Activated CD8-positive, alpha-beta memory T cell treated with anti-CD3 and anti-CD28 coated beads, Interleukin-2, amount 50 U/mL, for 24 hours (primary cell): Measurements from ENCODE around the gene THAP11.

Experiments
- DNase-seq: peaks from one replicate; pipeline ENCODE4 v3.0.0-alpha.2; 2020; ENCODE audit errors: extremely low read depth

Gene THAP11

GRCh38 chr16:67841816-67842508 lies at the start of gene THAP11:
Gene THAP11 (plus strand): TSS chr16:67842320. CDS start chr16:67842555, 235 bp downstream.
- peak; percentile 92 for DNase-seq

- no peak for DNase-seq
These were observed 45.9 kb upstream of the THAP11 start for GRCh38 chr16:67796099-67796718.

GRCh38 chr16:67800338-67800926 lies 41.7 kb upstream of the THAP11 start:
- DNase-seq, result no peak

- DNase-seq, result no peak
These were observed 40.9 kb upstream of the THAP11 start for GRCh38 chr16:67801241-67801640.

- DNase-seq, result no peak
These were observed 40.2 kb upstream of the THAP11 start for GRCh38 chr16:67801883-67802282.

GRCh38 chr16:67803894-67804293 lies 38.2 kb upstream of the THAP11 start:
- DNase-seq, result no peak

GRCh38 chr16:67804853-67805542 lies 37.1 kb upstream of the THAP11 start:
- no peak for DNase-seq

GRCh38 chr16:67805718-67806427 lies 36.2 kb upstream of the THAP11 start:
- DNase-seq, result no peak

GRCh38 chr16:67806428-67807147 lies 35.5 kb upstream of the THAP11 start, which contains the start of the genes RANBP10 and TSNAXIP1:
Gene RANBP10 (minus strand): TSS chr16:67806560. CDS start chr16:67806536, 24 bp downstream.
Gene TSNAXIP1 (plus strand): TSS chr16:67806889. CDS start chr16:67807150, 261 bp downstream.
- peak; percentile 90 for DNase-seq

GRCh38 chr16:67807148-67807682 lies 34.9 kb upstream of the THAP11 start:
- no peak for DNase-seq

- DNase-seq, result no peak
These were observed 30.2 kb upstream of the THAP11 start for GRCh38 chr16:67811899-67812298.

- DNase-seq, result no peak
These were observed 27.6 kb upstream of the THAP11 start for GRCh38 chr16:67814567-67814966.

- no peak for DNase-seq
These were observed 21.4 kb upstream of the THAP11 start for GRCh38 chr16:67820608-67821259.

- DNase-seq, result no peak
These were observed 19.6 kb upstream of the THAP11 start for GRCh38 chr16:67822511-67822910.

- no peak for DNase-seq
These were observed 17.0 kb upstream of the THAP11 start for GRCh38 chr16:67825119-67825518.

- no peak for DNase-seq
These were observed 16.2 kb upstream of the THAP11 start for GRCh38 chr16:67825906-67826305.

GRCh38 chr16:67828651-67829050 lies 13.5 kb upstream of the THAP11 start:
- no peak for DNase-seq

GRCh38 chr16:67833030-67833414 lies 9.1 kb upstream of the THAP11 start:
- no peak for DNase-seq

- DNase-seq, result peak; percentile 81
These were observed 8.5 kb upstream of the THAP11 start for GRCh38 chr16:67833415-67834241.
